Smooth muscle cell of bladder (primary cell): ENCODE measurements around the gene CSF2. TPM values are rescaled to one million over a fixed set of nuclear protein-coding genes. Genes with fewer than 3 reads are reported as not detected.

Source experiments
- total RNA-seq: library from RNA; depleted of rRNA; stranded (reverse); fragments of >200 nt; gene quantifications from 2 replicates; pipeline ENCODE4 v1.2.3, GENCODE V29; 2014

CSF2 gene
- total RNA-seq: 0.18 TPM in 1 of 2 replicates, not detected in the other

GRCh38 chr5:132073231-132074013 lies at the start of gene CSF2:
TSS of gene CSF2 (plus strand) at chr5:132073789. CDS start at chr5:132073824, 35 bp downstream.

GRCh38 chr5:132060501-132061161 lies 13.0 kb upstream of the CSF2 start, which contains the start of gene IL3:
TSS of gene IL3 (plus strand) at chr5:132060655. CDS start at chr5:132060707, 52 bp downstream.

Other genes with a start within 250 kb of the CSF2 start
- not detected in 2 replicates for gene MEIKIN, start 128.1 kb upstream of the CSF2 start, total RNA-seq
- under 0.01 and 0.09 TPM in 2 replicates for gene ACSL6, start 62.1 kb upstream of the CSF2 start, total RNA-seq
- not detected in 2 replicates for gene IL3, start 13.1 kb upstream of the CSF2 start, total RNA-seq
- gene P4HA2, start 154.1 kb downstream of the CSF2 start, total RNA-seq: 243 and 574 TPM in 2 replicates
- gene PDLIM4, start 183.9 kb downstream of the CSF2 start, total RNA-seq: 27.7 and 53.3 TPM in 2 replicates
- 0.83 and 1.00 TPM in 2 replicates for gene SLC22A4, start 220.6 kb downstream of the CSF2 start, total RNA-seq